T-helper 17 cell (primary cell): ENCODE measurements around the gene OR52I1. TPM values are rescaled to one million over a fixed set of nuclear protein-coding genes. Genes with fewer than 3 reads are reported as not detected.
A peak's percentile ranks its signal among the peaks of the same experiment; 100 is the strongest.

Experiments
- ATAC-seq: fragments of 150-1000 bp; cut with Tn5 transposase; 2 replicates; pipeline ENCODE4 v1.10.0; 2021; ENCODE audit warnings: mild to moderate bottlenecking, moderate library complexity
- DNase-seq, 3 donors: peaks; one replicate each; pipeline versions ENCODE4 v3.0.0 to v3.0.0-alpha.2; 2020 to 2021
- H3K9me3 ChIP-seq: one replicate; pipeline ENCODE4 v1.7.0; 2013; ENCODE audit warnings: low read length, mild to moderate bottlenecking; ENCODE audit not compliant: control insufficient read depth, poor library complexity, severe bottlenecking
- H3K27ac Mint-ChIP-seq: one replicate; pipeline ENCODE4 v1.8.0; 2022; ENCODE audit warnings: mild to moderate bottlenecking, moderate library complexity, mixed read lengths
- H3K27me3 Mint-ChIP-seq: one replicate; pipeline ENCODE4 v1.8.0; 2022; ENCODE audit warnings: mixed read lengths
- H3K36me3 Mint-ChIP-seq: one replicate; pipeline ENCODE4 v1.8.0; 2022; ENCODE audit warnings: low read depth, mixed read lengths
- H3K4me1 Mint-ChIP-seq: one replicate; pipeline ENCODE4 v1.8.0; 2022; ENCODE audit warnings: mild to moderate bottlenecking, mixed read lengths
- H3K4me3 Mint-ChIP-seq: one replicate; pipeline ENCODE4 v1.8.0; 2022; ENCODE audit warnings: mild to moderate bottlenecking, moderate library complexity, mixed read lengths
- total RNA-seq, 4 donors: library from RNA in 2 of 4; stranded (reverse) in 2 of 4; gene quantifications; one replicate each; pipeline ENCODE4 v1.2.3 and lab custom pipeline; 2022 to 2026

OR52I1 gene
- total RNA-seq, 2 donors from 2014 or later = not detected

DNA sequence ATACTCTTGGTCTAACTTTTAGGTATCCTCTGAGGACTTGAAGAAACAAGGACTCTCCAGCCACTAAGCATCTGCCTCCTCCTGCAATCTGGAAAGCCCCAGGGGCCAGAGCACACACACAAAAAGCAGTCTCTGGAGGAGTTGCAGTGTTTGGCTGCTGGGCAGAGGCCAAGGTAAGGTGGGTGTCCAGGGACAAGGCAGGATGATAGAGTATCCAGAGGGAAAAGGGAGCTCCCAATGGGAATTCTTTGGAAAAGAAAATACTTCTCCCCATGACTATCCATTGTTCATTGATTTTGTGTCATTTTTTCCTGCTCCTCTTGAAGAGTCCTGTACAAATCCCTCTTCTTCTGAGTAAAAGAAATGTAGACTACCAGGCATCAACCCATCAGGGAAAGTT is 12.4 kb upstream of the OR52I1 start, which contains the start of gene OR52I2:
OR52I2 (plus strand) TSS at position 301 of the 400 bp plus-strand sequence.
- Mint-ChIP-seq H3K27ac (no peak within 1 kb of the TSS), H3K27me3 (peaks cover 57% of the 10 kb centered on the region), H3K36me3 (peaks cover 5% of the 10 kb centered on the region), H3K4me3 (no peak within 1 kb of the TSS), H3K4me1 (no peaks in the 10 kb centered on the region)
- no peaks in the 10 kb centered on the region for H3K9me3 ChIP-seq
- ATAC-seq (no peak), DNase-seq (no peak)

DNA sequence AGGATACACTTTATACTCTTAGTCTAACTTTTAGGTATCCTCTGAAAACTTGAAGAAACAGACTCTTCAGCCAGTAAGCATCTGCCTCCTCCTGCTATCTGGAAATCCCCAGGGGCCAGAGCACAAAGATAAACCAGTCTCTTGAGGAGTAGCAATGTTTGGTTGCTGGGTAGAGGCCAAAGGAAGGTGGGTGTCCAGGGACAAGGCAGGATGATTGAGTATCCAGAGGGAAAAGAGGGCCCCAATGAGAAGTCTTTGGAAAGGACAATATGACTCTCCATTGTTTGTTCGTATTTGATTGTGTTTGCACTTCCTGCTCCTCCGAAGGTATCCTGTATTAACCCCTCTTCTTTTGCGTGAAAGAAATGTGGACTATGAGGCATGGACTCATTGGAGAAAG is 4.8 kb upstream of the OR52I1 start:
- Mint-ChIP-seq H3K4me1 (no peaks in the 10 kb centered on the region), H3K36me3 (peaks cover 2% of the 10 kb centered on the region), H3K27ac (no peak overlapping the region), H3K27me3 (peaks cover 20% of the 10 kb centered on the region), H3K4me3 (no peak overlapping the region)
- no peaks in the 10 kb centered on the region for H3K9me3 ChIP-seq
- no peak for ATAC-seq
- DNase-seq = no peak

DNA sequence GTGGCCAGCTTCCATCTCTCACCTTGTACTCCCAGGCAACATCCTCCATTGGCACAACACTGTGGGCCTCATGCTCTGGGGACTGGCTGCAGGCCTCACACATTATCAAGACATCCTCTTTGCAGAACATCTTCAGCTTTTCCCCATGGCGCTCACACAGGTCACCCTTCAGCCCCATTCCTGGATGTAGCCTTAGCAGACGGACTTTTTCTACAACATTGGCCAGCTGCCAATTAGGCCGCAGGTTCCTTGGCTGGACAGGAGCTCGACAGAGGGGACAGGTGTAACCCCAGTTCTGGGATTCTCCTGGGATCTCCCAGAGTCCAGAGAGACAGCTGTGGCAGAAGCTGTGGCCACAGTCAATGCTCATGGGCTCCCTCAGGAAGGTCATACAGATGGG is 11.2 kb downstream of the OR52I1 start:
- peaks cover 11% of the 10 kb centered on the region for H3K36me3 Mint-ChIP-seq
- no peak for DNase-seq
- no peak overlapping the region for H3K4me3 Mint-ChIP-seq
- peaks cover 22% of the 10 kb centered on the region for H3K4me1 Mint-ChIP-seq
- ATAC-seq = no peak
- H3K27ac Mint-ChIP-seq = no peak overlapping the region
- no peaks in the 10 kb centered on the region for H3K27me3 Mint-ChIP-seq
- no peaks in the 10 kb centered on the region for H3K9me3 ChIP-seq

DNA sequence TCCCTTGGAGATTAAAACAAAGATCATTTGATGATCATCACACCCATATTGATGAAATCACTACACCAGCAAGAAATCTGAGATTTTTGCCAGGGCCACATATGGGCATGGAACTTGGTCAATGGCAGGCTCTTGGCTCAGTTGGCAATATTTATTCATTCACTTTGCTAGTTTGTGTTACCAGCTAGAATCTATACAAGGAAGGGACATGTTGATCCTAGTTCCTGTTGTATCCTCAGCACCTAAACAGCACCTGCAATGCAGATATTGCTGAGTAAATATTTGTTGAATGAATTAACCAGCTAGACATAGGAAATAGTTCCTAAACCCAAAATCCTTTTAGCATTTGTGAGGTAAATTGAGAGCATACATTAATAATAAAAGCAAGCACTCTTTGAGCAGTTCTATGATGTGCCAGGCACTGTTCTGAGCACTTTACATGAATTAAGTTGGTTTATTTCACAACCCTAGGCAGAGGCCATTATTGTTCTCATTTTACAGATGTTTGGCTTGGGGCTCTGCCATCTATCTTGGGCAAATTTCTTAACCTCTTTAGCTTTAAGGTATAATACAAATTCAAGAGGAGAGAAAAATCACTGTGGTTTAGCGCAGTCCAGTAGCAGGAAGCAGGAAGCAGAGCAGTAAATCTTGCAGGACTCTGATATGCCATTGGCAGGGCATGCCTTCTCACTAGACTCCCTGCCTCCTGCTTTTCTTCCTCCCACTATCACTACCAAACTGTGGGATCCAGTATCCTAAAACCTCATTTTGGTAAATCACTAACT is 12.6 kb downstream of the OR52I1 start:
- H3K4me1 Mint-ChIP-seq = peaks cover 27% of the 10 kb centered on the region
- ATAC-seq (no peak), DNase-seq (no peak)
- H3K27me3 Mint-ChIP-seq = no peaks in the 10 kb centered on the region
- H3K4me3 Mint-ChIP-seq = no peak overlapping the region
- H3K9me3 ChIP-seq = no peaks in the 10 kb centered on the region
- no peak overlapping the region for H3K27ac Mint-ChIP-seq
- peaks cover 7% of the 10 kb centered on the region for H3K36me3 Mint-ChIP-seq

DNA sequence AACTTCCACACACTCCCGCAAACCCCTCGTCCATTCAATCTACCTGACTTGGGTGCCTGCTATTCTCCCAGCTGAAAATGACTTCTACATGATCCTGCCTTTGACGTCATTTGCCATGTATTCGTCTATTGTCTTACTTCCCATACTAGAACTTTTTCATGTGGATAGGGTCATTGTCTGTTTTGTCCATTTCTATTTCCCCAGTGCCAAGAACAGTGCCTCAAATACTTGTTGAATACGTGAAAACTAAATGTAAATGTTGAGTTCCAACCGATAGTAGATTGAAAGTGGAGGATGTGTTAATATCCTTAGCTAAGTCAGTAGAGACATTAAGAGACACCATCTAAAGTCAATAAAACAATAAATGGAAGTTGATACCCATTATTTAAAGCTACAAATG is 13.3 kb downstream of the OR52I1 start:
- Mint-ChIP-seq H3K4me3 (peak overlapping the region; percentile 94), H3K27me3 (no peaks in the 10 kb centered on the region), H3K36me3 (peaks cover 5% of the 10 kb centered on the region), H3K27ac (peak overlapping the region; percentile 97), H3K4me1 (peaks cover 26% of the 10 kb centered on the region)
- H3K9me3 ChIP-seq = no peaks in the 10 kb centered on the region
- ATAC-seq (no peak), DNase-seq (no peak)

DNA sequence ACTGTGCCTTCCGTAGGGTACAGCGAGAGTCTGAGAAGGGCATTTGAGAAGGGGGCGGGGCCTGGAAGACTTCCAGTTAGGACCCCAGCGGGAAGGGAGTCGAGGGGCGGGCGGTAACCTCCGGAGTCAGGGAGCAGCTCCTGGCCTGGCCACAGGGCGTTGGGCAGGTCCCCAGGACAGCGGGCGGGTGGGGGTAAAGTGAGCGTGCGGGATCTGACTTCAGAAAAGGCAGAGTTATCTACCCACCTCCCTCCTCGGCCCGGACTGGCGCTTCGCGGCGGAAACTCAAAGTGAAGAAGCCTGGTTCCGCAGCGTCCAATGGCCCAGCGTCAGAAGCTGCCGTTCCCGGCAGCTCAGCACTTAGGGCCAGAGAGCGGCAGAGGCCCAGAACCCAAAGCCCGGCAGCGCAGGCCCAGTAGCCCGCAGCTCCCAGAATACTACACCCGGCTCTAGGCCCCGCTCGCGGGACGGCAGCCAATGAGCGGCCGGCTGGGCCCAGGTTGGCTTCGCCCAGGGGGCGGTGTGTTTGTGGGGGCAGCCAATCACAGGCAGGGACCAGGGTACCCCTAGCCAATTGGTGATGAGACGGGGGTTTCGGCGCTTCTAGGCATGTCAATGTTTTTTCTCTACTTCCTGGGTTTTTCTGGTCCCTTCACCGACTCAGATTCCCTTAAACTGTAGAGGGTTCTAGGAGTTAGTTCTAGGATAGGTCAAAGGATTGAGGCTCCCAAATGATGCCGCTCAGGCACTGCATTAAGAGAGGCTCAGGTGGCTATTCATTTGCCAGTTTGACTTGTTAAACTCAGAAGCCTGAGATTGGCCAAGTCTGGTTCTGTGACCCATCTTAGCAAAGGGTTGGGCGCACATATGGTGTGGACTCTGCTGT is 14.2 kb downstream of the OR52I1 start, which contains the start of gene TRIM68:
TRIM68 (minus strand) TSS at position 451 of the 886 bp plus-strand sequence. CDS start 2,727 bp downstream, outside the sequence.
- DNase-seq (peak; percentile 88 to 92 (median 89)), ATAC-seq (peak; percentile 100)
- peaks cover 24% of the 10 kb centered on the region for H3K4me1 Mint-ChIP-seq
- H3K9me3 ChIP-seq = no peaks in the 10 kb centered on the region
- peaks cover 3% of the 10 kb centered on the region for H3K36me3 Mint-ChIP-seq
- peak within 1 kb of the TSS; percentile 94 for H3K4me3 Mint-ChIP-seq
- H3K27me3 Mint-ChIP-seq = no peaks in the 10 kb centered on the region
- H3K27ac Mint-ChIP-seq = peak within 1 kb of the TSS; percentile 97

DNA sequence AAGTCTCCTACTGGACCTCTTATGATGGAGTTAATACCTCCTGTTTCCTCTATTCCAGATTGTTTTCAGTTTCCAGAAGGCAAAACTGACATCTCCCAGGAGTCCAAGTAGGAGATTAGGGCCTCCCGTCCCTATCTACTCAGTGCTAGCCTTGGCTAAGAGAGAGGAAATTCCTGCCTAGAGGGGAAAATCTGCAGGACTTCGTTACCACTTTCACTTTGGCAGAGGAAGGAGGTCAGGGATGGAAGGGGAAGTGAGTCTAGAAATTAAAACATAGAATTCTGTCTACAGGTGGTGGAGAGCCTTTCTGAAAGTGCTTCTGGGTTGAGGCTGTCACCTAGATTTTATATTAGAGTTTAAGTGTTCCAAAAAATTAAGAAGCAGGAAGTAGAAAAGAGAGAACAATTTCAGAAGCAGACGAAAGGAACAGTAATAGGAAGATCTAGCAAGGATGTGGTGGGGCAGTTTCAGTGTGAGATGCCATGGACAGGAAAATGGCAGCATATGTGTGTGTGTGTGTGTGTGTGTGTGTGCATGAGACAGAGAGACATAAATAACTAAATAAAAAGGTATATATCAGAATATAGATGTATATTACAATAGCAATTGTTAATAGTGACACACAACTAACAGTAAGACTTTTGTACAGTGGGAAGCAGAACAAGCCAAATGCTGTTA is 16.6 kb downstream of the OR52I1 start:
- H3K27ac Mint-ChIP-seq = peak overlapping the region; percentile 97
- H3K9me3 ChIP-seq = no peaks in the 10 kb centered on the region
- H3K4me1 Mint-ChIP-seq = peaks cover 24% of the 10 kb centered on the region
- H3K36me3 Mint-ChIP-seq = no peaks in the 10 kb centered on the region
- H3K4me3 Mint-ChIP-seq = peak overlapping the region; percentile 75
- DNase-seq (no peak), ATAC-seq (no peak)
- no peaks in the 10 kb centered on the region for H3K27me3 Mint-ChIP-seq

DNA sequence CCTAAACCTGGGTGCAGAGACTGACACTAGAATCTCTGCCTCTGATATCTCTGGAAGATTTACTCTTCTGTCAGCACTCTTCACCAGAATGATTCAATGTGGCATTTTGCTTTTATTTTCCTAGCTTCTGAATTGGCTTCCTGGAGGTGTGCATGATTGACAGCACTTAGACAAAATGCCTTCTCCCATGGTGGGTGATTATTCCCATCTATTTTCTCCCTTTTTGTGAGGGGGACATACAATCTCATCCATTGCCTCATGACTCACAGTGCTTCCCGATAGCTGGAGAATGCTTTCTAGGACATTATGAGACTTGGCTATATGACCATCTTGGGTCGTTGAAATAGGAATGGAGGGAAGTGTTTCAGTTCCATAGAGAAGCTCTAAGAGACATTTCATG is 18.1 kb downstream of the OR52I1 start:
- Mint-ChIP-seq H3K4me3 (no peak overlapping the region), H3K4me1 (peaks cover 15% of the 10 kb centered on the region), H3K27ac (no peak overlapping the region), H3K36me3 (no peaks in the 10 kb centered on the region), H3K27me3 (no peaks in the 10 kb centered on the region)
- ATAC-seq = no peak
- H3K9me3 ChIP-seq = no peaks in the 10 kb centered on the region
- DNase-seq = no peak

DNA sequence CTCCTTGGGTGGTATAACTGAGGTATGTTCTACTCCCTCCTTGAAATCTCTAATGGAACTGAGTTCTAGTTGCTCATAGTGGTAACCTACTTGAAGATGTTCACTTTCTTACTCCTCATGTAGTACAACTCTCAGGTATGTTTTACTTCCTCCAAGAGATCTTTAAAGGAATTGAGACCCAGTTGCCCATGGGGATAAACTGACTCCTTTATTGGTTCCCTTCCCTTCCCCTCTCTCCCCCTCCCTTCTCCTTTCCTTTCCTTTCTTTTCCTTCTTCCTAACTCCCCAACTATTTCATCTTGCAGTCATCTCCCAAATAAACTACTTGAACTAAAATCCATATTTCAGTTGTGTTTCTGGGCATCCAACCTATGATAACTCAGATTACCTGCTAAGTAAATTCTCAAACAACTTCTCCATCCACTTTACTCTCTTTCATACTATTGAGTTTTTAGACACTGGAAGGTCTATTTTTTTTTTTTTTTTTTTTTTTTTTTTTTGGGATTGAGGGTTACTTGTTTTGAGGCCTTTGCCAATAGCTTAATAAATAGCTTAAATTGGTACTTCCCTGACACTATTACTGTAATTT is 22.1 kb downstream of the OR52I1 start:
- ATAC-seq = no peak
- Mint-ChIP-seq H3K4me3 (no peak overlapping the region), H3K27ac (no peak overlapping the region), H3K27me3 (peaks cover 17% of the 10 kb centered on the region), H3K4me1 (no peaks in the 10 kb centered on the region), H3K36me3 (no peaks in the 10 kb centered on the region)
- DNase-seq = no peak
- H3K9me3 ChIP-seq = no peaks in the 10 kb centered on the region

DNA sequence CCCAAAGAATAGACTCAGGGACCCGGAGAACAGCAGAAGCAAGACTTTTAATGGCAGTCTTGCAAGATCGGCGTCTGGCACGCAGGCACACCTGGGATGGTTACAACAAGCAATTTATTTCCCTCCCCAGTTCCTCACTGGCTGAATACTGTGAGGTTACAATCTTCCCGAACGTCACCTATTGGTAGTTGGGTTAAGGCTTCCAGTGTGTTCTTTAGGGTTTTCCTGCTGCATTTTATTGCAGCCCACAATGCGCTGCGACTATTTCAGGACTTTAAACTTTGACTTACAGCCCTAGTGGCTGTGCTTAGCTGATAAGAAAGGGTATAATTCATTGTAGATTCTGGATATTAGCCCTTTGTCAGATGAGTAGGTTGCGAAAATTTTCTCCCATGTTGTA is 25.7 kb downstream of the OR52I1 start:
- H3K9me3 ChIP-seq = no peaks in the 10 kb centered on the region
- H3K4me3 Mint-ChIP-seq = no peak overlapping the region
- peaks cover 23% of the 10 kb centered on the region for H3K27me3 Mint-ChIP-seq
- H3K36me3 Mint-ChIP-seq = no peaks in the 10 kb centered on the region
- no peak for ATAC-seq
- H3K27ac Mint-ChIP-seq = no peak overlapping the region
- no peaks in the 10 kb centered on the region for H3K4me1 Mint-ChIP-seq
- DNase-seq = no peak

DNA sequence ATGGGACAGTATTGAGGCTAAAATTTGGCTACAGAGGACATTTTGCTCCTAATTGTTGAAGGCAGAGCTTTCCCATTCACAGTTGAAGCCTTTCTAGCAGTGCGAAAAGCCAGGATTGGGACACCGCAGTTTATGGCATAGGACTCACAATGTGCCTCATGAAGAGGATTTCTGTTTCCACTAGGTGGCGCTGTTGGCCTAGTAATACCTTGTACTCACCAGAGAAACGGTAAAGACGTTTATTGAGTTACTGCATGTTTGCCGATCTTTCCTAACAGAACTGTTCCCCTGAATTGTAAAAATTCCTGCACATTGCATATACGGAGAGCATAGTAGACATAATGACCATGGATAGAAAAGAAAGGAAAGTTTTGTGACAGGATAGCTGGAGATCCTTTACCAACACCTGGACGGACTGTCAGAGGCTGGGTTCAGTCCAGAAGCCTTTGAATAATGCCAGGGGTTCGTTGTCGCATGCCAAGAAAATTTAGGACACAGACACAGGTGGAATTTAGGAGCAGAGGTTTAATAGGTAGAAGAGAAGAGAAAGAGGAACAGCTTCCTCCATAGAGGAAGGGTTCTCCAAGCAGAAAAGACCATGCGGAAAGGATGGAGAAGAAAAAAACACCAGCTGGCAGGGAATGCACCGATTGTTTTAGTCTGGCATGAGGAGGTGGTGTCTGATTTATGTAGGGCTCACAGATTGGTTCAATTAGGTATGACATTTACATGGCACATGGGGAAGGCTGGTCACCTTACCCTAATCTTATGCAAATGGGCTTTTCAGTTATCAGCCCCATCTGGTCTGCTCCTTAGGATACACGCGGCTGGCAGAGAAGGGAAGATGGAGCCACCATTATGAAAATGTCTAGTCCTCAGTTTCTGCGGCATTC is 32.6 kb downstream of the OR52I1 start:
- peak in 1 of 3 donors; percentile 24 for DNase-seq
- no peak for ATAC-seq
- H3K4me3 Mint-ChIP-seq = no peak overlapping the region
- peaks cover 37% of the 10 kb centered on the region for H3K27me3 Mint-ChIP-seq
- H3K4me1 Mint-ChIP-seq = no peaks in the 10 kb centered on the region
- H3K36me3 Mint-ChIP-seq = no peaks in the 10 kb centered on the region
- no peak overlapping the region for H3K27ac Mint-ChIP-seq
- H3K9me3 ChIP-seq = peaks cover 4% of the 10 kb centered on the region

DNA sequence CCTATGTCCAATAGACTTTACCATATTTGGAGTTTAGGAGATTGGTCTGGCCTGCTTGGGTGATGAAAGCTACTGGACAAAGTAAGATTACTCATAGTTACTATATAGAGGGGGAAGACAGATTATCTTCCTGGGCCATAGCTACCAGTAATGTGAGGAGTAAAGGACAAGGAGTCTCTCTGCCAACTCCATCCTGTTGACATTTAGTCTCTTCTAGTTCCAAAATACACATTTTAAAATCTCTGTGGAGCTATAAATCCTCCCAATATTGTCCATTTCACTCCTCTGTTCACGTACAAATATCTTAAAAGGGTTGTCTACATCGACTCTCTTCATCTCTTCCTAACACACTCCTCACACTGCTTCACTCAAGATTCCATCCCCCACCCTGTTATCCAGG is 42.3 kb downstream of the OR52I1 start:
- H3K9me3 ChIP-seq = no peaks in the 10 kb centered on the region
- H3K27ac Mint-ChIP-seq = no peak overlapping the region
- H3K36me3 Mint-ChIP-seq = no peaks in the 10 kb centered on the region
- DNase-seq (no peak), ATAC-seq (no peak)
- H3K4me1 Mint-ChIP-seq = no peaks in the 10 kb centered on the region
- H3K27me3 Mint-ChIP-seq = peaks cover 21% of the 10 kb centered on the region
- H3K4me3 Mint-ChIP-seq = no peak overlapping the region
